HCT116 (cell line): ENCODE measurements around the gene TFDP1.
"Not testable (repeated sequence)": the region's sequence is repeated elsewhere in the genome, so short reads cannot be mapped to it uniquely, and the experiment has no call there.

ENCODE experiments used
- CEBPB ChIP-seq: IDR thresholded peaks from 2 replicates; pipeline ENCODE4 v1.6.1; 2012; ENCODE audit warnings: low read depth
- CTCF ChIP-seq, 3 experiments: fragments of 200-600 bp in 1 of 3; sonication (generic) in 1 of 3; IDR thresholded peaks in 2 of 3; conservative IDR thresholded peaks in 1 of 3; 2 replicates each; pipeline ENCODE4 v1.5.1; 2012 to 2017; ENCODE audit warnings: low read depth in 2 of 3, low read length in 2 of 3, antibody characterized with exemption in 1 of 3, borderline replicate concordance in 1 of 3, control low read depth in 1 of 3, mild to moderate bottlenecking in 1 of 3, mixed read lengths in 1 of 3, mixed run types in 1 of 3, moderate library complexity in 1 of 3; ENCODE audit not compliant: insufficient read depth in 1 of 3
- EZH2 ChIP-seq: fragments of 200-600 bp; sonication (generic); IDR thresholded peaks from 2 replicates; pipeline ENCODE4 v1.6.1; 2017; ENCODE audit warnings: antibody characterized with exemption, mixed run types
- EZH2phosphoT487 ChIP-seq: fragments of 200-600 bp; IDR thresholded peaks from 2 replicates; pipeline ENCODE4 v1.6.1; 2018; ENCODE audit warnings: antibody characterized with exemption, borderline replicate concordance
- FOSL1 ChIP-seq: IDR thresholded peaks from 2 replicates; pipeline ENCODE4 v1.6.1; 2012; ENCODE audit warnings: low read depth
- JUND ChIP-seq: IDR thresholded peaks from 2 replicates; pipeline ENCODE4 v1.6.1; 2012
- MAX ChIP-seq: IDR thresholded peaks from 2 replicates; pipeline ENCODE4 v1.6.1; 2012
- POLR2A ChIP-seq: IDR thresholded peaks from 2 replicates; pipeline ENCODE4 v1.7.0; 2011; ENCODE audit warnings: borderline replicate concordance; ENCODE audit not compliant: insufficient read depth, insufficient read length; ENCODE audit errors: extremely low read depth
- POLR2AphosphoS5 ChIP-seq: IDR thresholded peaks from 2 replicates; pipeline ENCODE4 v1.6.1; 2011; ENCODE audit warnings: mild to moderate bottlenecking, low read depth, low read length, moderate library complexity
- RAD21 ChIP-seq: IDR thresholded peaks from 2 replicates; pipeline ENCODE4 v1.6.1; 2012; ENCODE audit warnings: low read depth, mild to moderate bottlenecking
- REST ChIP-seq: IDR thresholded peaks from 2 replicates; pipeline ENCODE4 v1.6.1; 2012; ENCODE audit warnings: low read depth
- YY1 ChIP-seq: IDR thresholded peaks from 2 replicates; pipeline ENCODE4 v1.6.1; 2011; ENCODE audit warnings: low read length, low read depth, moderate library complexity, mild to moderate bottlenecking; ENCODE audit not compliant: insufficient replicate concordance; ENCODE audit errors: extremely low read depth
- ZBTB33 ChIP-seq: IDR thresholded peaks from 2 replicates; pipeline ENCODE4 v1.6.1; 2011; ENCODE audit warnings: mild to moderate bottlenecking, low read length, moderate library complexity; ENCODE audit not compliant: insufficient replicate concordance; ENCODE audit errors: extremely low read depth
- ZNF274 ChIP-seq: fragments of 200-500 bp; sonication (Bioruptor generic); IDR thresholded peaks from 2 replicates; pipeline ENCODE4 v1.6.1; 2014; ENCODE audit warnings: mild to moderate bottlenecking, low read depth, low read length, inconsistent platforms

- TF ChIP-seq CTCF (IDR thresholded peaks at IDR 0.05 in 2 of 3, conservative IDR thresholded peaks at IDR 0.05 in 1 of 3; ENCODE audit: borderline replicate concordance in 1 of 3, insufficient read depth in 1 of 3, low read depth in 2 of 3, low read length in 2 of 3); REST; POLR2A; EZH2; EZH2phosphoT487; RAD21; POLR2AphosphoS5; YY1; ZNF274; CEBPB; MAX; JUND; FOSL1; ZBTB33: not testable (repeated sequence)
These were observed 21.0 kb upstream of the TFDP1 start for GRCh38 chr13:113563511-113563910.
